Measurements from ENCODE around the gene TBC1D22A.

The TBC1D22A gene

GRCh38 chr22:47051441-47052071 is 289.1 kb downstream of the TBC1D22A start:
- DNase-seq, result no peak

- DNase-seq, result no peak
Measured at GRCh38 chr22:47052236-47053012, 290.0 kb downstream of the TBC1D22A start.

GRCh38 chr22:47053013-47053725 is 290.7 kb downstream of the TBC1D22A start:
- no peak for DNase-seq

- no peak for DNase-seq
Measured at GRCh38 chr22:47053726-47054141, 291.3 kb downstream of the TBC1D22A start.

- DNase-seq, result no peak
Measured at GRCh38 chr22:47054231-47055072, 292.0 kb downstream of the TBC1D22A start.

- no peak for DNase-seq
Measured at GRCh38 chr22:47055073-47055355, 292.6 kb downstream of the TBC1D22A start.

- DNase-seq, result no peak
Measured at GRCh38 chr22:47055461-47055860, 293.0 kb downstream of the TBC1D22A start.

- no peak for DNase-seq
Measured at GRCh38 chr22:47055921-47056320, 293.5 kb downstream of the TBC1D22A start.

GRCh38 chr22:47056361-47056760 is 293.9 kb downstream of the TBC1D22A start:
- DNase-seq, result no peak

GRCh38 chr22:47056776-47057470 is 294.5 kb downstream of the TBC1D22A start:
- DNase-seq, result no peak

GRCh38 chr22:47057916-47058585 is 295.6 kb downstream of the TBC1D22A start:
- DNase-seq, result no peak

GRCh38 chr22:47059076-47059475 is 296.6 kb downstream of the TBC1D22A start:
- no peak for DNase-seq

GRCh38 chr22:47059701-47060161 is 297.3 kb downstream of the TBC1D22A start:
- DNase-seq, result no peak

GRCh38 chr22:47060718-47061117 is 298.3 kb downstream of the TBC1D22A start:
- DNase-seq, result no peak

- DNase-seq, result no peak
Measured at GRCh38 chr22:47061226-47061625, 298.8 kb downstream of the TBC1D22A start.

GRCh38 chr22:47062126-47062525 is 299.7 kb downstream of the TBC1D22A start:
- no peak for DNase-seq

- no peak for DNase-seq
Measured at GRCh38 chr22:47063071-47063509, 300.6 kb downstream of the TBC1D22A start.

- no peak for DNase-seq
Measured at GRCh38 chr22:47063606-47064005, 301.2 kb downstream of the TBC1D22A start.

GRCh38 chr22:47064016-47064415 is 301.6 kb downstream of the TBC1D22A start:
- no peak for DNase-seq

GRCh38 chr22:47064416-47064815 is 302.0 kb downstream of the TBC1D22A start:
- DNase-seq, result no peak

GRCh38 chr22:47065756-47066615 is 303.5 kb downstream of the TBC1D22A start:
- no peak for DNase-seq
